Kidney (tissue), 14 donors: ENCODE data around the gene SMIM14. TPM values are rescaled to one million over a fixed set of nuclear protein-coding genes. Genes with fewer than 3 reads are reported as not detected.

ENCODE experiments used
- DNase-seq, 5 donors: peaks; one replicate each; pipeline ENCODE4 v3.0.0-alpha.2; 2013 to 2020
- FAIRE-seq: peaks from 2 replicates; lab custom pipeline; 2012; peaks lifted over from hg19 to GRCh38; lab: Jason Lieb, UNC
- H3K27ac ChIP-seq, 2 donors: one replicate each; pipeline ENCODE4 v1.7.0; 2013; ENCODE audit warnings: low read depth in 2 of 2, low read length in 2 of 2, inconsistent platforms in 1 of 2
- H3K27me3 ChIP-seq: one replicate; pipeline ENCODE4 v1.7.1; 2013; ENCODE audit warnings: low read length, inconsistent platforms; ENCODE audit not compliant: control insufficient read depth, insufficient read depth
- H3K36me3 ChIP-seq, 3 donors: one replicate each; pipeline versions ENCODE4 v1.7.0 to v1.7.1; 2013; ENCODE audit warnings: low read length in 3 of 3, control low read depth in 1 of 3, inconsistent platforms in 1 of 3; ENCODE audit not compliant: insufficient read depth in 3 of 3, control insufficient read depth in 2 of 3
- H3K4me1 ChIP-seq, 3 donors: one replicate each; pipeline versions ENCODE4 v1.7.0 to v1.7.1; 2013; ENCODE audit warnings: low read length in 3 of 3, inconsistent platforms in 1 of 3, low read depth in 1 of 3; ENCODE audit not compliant: control insufficient read depth in 2 of 3, insufficient read depth in 2 of 3
- H3K4me3 ChIP-seq, 3 donors: one replicate each; pipeline versions ENCODE4 v1.7.0 to v1.8.1; 2013; ENCODE audit warnings: low read length in 3 of 3, control low read depth in 1 of 3, inconsistent platforms in 1 of 3
- H3K9ac ChIP-seq, 3 donors: one replicate each; pipeline versions ENCODE4 v1.7.0 to v1.7.1; 2013; ENCODE audit warnings: low read length in 3 of 3, control low read depth in 1 of 3, inconsistent platforms in 1 of 3
- H3K9me3 ChIP-seq, 3 donors: one replicate each; pipeline versions ENCODE4 v1.7.0 to v1.7.1; 2013; ENCODE audit warnings: low read length in 3 of 3, control low read depth in 1 of 3, inconsistent platforms in 1 of 3; ENCODE audit not compliant: control insufficient read depth in 2 of 3, insufficient read depth in 1 of 3
- CTCF ChIP-seq: IDR thresholded peaks from 3 replicates; pipeline ENCODE4 v1.5.1; 2012; ENCODE audit warnings: mild to moderate bottlenecking, moderate library complexity, borderline replicate concordance; ENCODE audit not compliant: insufficient read depth; ENCODE audit errors: extremely low read depth
- intact Hi-C: fragments of 100-400 bp; cut with DNase I; formaldehyde crosslinking; loops from one replicate; pipeline ENCODE4 v1.11.1; 2022
- polyA plus RNA-seq: library from polyadenylated mRNA; stranded (reverse); fragments of 350-450 nt; fragmentation: Illumina TruSeq; extraction: RNeasy Lipid Tissue Mini Kit (QIAGEN cat#74804); gene quantifications from one replicate; pipeline ENCODE4 v1.2.3, GENCODE V29; 2014; ENCODE audit warnings: low read depth, low replicate concordance; ENCODE audit not compliant: insufficient read depth
- total RNA-seq: library from RNA; stranded (reverse); fragmentation: NEBNext Ultra II Directional; extraction: Animal tissue kit (Norgen Biotek cat#: 25700); gene quantifications from one replicate; pipeline ENCODE4 v1.2.1, GENCODE V29; 2021
- donor health status: control.
- donor health status: control.
- donor health status: control.
- donor health status: control.
- donor health status: control.
- donor health status: DM: yes; HTN: yes; CAD: no.
- donor health status: Normal renal cell carcinoma (clear cell type).

The SMIM14 gene
- total and polyA plus RNA-seq, 2 donors from 2014 or later, result 26.3 to 64.2 TPM

- Histone ChIP-seq H3K4me3 (no peak overlapping the region), H3K36me3 (peaks cover 0 to 4% (median 3%) of the 10 kb centered on the region in 3 donors), H3K9me3 (no peaks in the 10 kb centered on the region), H3K27ac (no peak overlapping the region), H3K27me3 (no peaks in the 10 kb centered on the region), H3K4me1 (no peaks in the 10 kb centered on the region), H3K9ac (no peak overlapping the region)
- FAIRE-seq (no peak), DNase-seq (no peak)
- TF ChIP-seq CTCF, result no peak
- intact Hi-C loops, result no loop called here
Observed at GRCh38 chr4:39569209-39569608, 69.5 kb downstream of the SMIM14 start.

- no peaks in the 10 kb centered on the region for H3K27me3 ChIP-seq
- FAIRE-seq (no peak), DNase-seq (peak in 2 of 5 donors; percentile 35 to 58)
- no peak overlapping the region for H3K9ac ChIP-seq
- no peak overlapping the region for H3K27ac ChIP-seq
- no peaks in the 10 kb centered on the region for H3K9me3 ChIP-seq
- H3K4me3 ChIP-seq, result no peak overlapping the region
- peaks cover 0 to 4% (median 3%) of the 10 kb centered on the region in 3 donors for H3K36me3 ChIP-seq
- intact Hi-C loops, result no loop called here
- no peak for TF ChIP-seq CTCF
- H3K4me1 ChIP-seq, result no peaks in the 10 kb centered on the region
Observed at GRCh38 chr4:39568805-39569204, 69.9 kb downstream of the SMIM14 start.

- no peak overlapping the region for H3K9ac ChIP-seq
Observed at GRCh38 chr4:39565878-39566600, 72.6 kb downstream of the SMIM14 start.

More at GRCh38 chr4:39565878-39566600, 72.6 kb downstream of the SMIM14 start:
- FAIRE-seq, result no peak
- Histone ChIP-seq H3K27ac (no peak overlapping the region), H3K27me3 (no peaks in the 10 kb centered on the region), H3K9me3 (no peaks in the 10 kb centered on the region), H3K4me3 (no peak overlapping the region), H3K4me1 (no peaks in the 10 kb centered on the region), H3K36me3 (peaks cover 0 to 4% (median 2%) of the 10 kb centered on the region in 3 donors)
- intact Hi-C loops, result no loop called here
- no peak for DNase-seq
- no peak for TF ChIP-seq CTCF
